Suprapubic skin (tissue), 4 donors: ENCODE results near the gene GPBP1.

Experiments
- CTCF ChIP-seq, 2 donors: fragments of 200-600 bp in 1 of 2; fragments of 450-650 bp in 1 of 2; sonication (generic) in 1 of 2; IDR thresholded peaks; one replicate each; pipeline ENCODE4 v1.5.1; 2016 to 2019; ENCODE audit warnings: antibody characterized with exemption in 2 of 2, mild to moderate bottlenecking in 1 of 2, moderate library complexity in 1 of 2
- POLR2A ChIP-seq, 2 donors: fragments of 450-650 bp; IDR thresholded peaks; one replicate each; pipeline ENCODE4 v1.6.1; 2017; ENCODE audit warnings: antibody characterized with exemption in 2 of 2, mild to moderate bottlenecking in 2 of 2, moderate library complexity in 2 of 2
- POLR2AphosphoS5 ChIP-seq, 3 donors: sonication (generic); formaldehyde crosslinking; IDR thresholded peaks; one replicate each; pipeline ENCODE4 v1.6.1; 2017; ENCODE audit warnings: antibody characterized with exemption in 3 of 3

GRCh38 chr5:57302643-57303042, 128.8 kb downstream of the GPBP1 start:
- TF ChIP-seq CTCF (IDR thresholded peaks at IDR 0.05): no peak
- no peak for TF ChIP-seq POLR2AphosphoS5 (IDR thresholded peaks at IDR 0.05)
- TF ChIP-seq POLR2A (IDR thresholded peaks at IDR 0.05): no peak
